K562 (cell line): Measurements from ENCODE around the gene UCHL5. TPM values are rescaled to one million over a fixed set of nuclear protein-coding genes. Genes with fewer than 3 reads are reported as not detected.
A peak's percentile ranks its signal among the peaks of the same experiment; 100 is the strongest.

Source experiments
- FIP1L1 ChIP-seq: fragments of 200-400 bp; formaldehyde crosslinking; IDR thresholded peaks from 2 replicates; pipeline ENCODE4 v1.6.1; 2018; ENCODE audit warnings: mild to moderate bottlenecking, low read depth, low read length; ENCODE audit not compliant: poor library complexity, severe bottlenecking
- FOXA3 ChIP-seq, 2 experiments: fragments of 450-650 bp in 1 of 2; sonication (generic) in 1 of 2; formaldehyde crosslinking; IDR thresholded peaks in 1 of 2; conservative IDR thresholded peaks in 1 of 2; 2 replicates each; pipeline versions ENCODE4 v1.4.0 to v1.8.0; 2020 to 2022; ENCODE audit warnings: mild to moderate bottlenecking in 2 of 2, missing genetic modification reagents in 1 of 2
- GTF2E2 ChIP-seq: fragments of 200-800 bp; sonication (Bioruptor generic); IDR thresholded peaks from 2 replicates; pipeline ENCODE4 v1.6.1; 2016; ENCODE audit warnings: missing genetic modification characterization, missing compliant biosample characterization
- HIVEP1 ChIP-seq: fragments of 250-450 bp; sonication (Bioruptor Pico); IDR thresholded peaks from 2 replicates; pipeline ENCODE4 v1.4.0; 2020; ENCODE audit warnings: mild to moderate bottlenecking
- MEF2D ChIP-seq: conservative IDR thresholded peaks from 2 replicates; pipeline ENCODE4 v1.6.1; 2016; ENCODE audit warnings: low read depth, missing genetic modification characterization, missing compliant biosample characterization
- NRF1 ChIP-seq, 2 experiments: fragments of 450-650 bp; IDR thresholded peaks in 1 of 2; conservative IDR thresholded peaks in 1 of 2; 2 replicates each; pipeline ENCODE4 v1.6.1; 2014; ENCODE audit warnings: mild to moderate bottlenecking in 2 of 2
- PTRF ChIP-seq: fragments of 450-650 bp; IDR thresholded peaks from 2 replicates; pipeline ENCODE4 v1.6.1; 2016; ENCODE audit warnings: mild to moderate bottlenecking, missing genetic modification characterization, missing compliant biosample characterization
- SIN3B ChIP-seq: fragments of 450-650 bp; IDR thresholded peaks from 2 replicates; pipeline ENCODE4 v1.6.1; 2017; ENCODE audit warnings: low read depth, mild to moderate bottlenecking, moderate library complexity
- SUPT5H ChIP-seq: fragments of 450-650 bp; IDR thresholded peaks from 2 replicates; pipeline ENCODE4 v1.6.1; 2016
- TCF3 ChIP-seq: sonication (generic); formaldehyde crosslinking; IDR thresholded peaks from 2 replicates; pipeline ENCODE4 v1.4.0; 2020; ENCODE audit warnings: mild to moderate bottlenecking, missing genetic modification reagents
- ZNF408 ChIP-seq: fragments of 250-450 bp; sonication (Bioruptor Pico); IDR thresholded peaks from 2 replicates; pipeline ENCODE4 v1.4.0; 2020; ENCODE audit warnings: low read depth, mild to moderate bottlenecking, moderate library complexity
- ZNF436 ChIP-seq: fragments of 250-450, 450-650 bp; sonication (Bioruptor Pico); formaldehyde crosslinking; IDR thresholded peaks from 2 replicates; pipeline ENCODE4 v1.7.0; 2020; ENCODE audit warnings: mild to moderate bottlenecking
- polyA plus RNA-seq, 8 experiments: library from polyadenylated mRNA; depleted of rRNA in 4 of 8; stranded (reverse) in 5 of 8; unstranded in 3 of 8; fragments of >200 nt; fragmentation: Nextera tagmentation in 2 of 8; fragmentation: Illumina TruSeq in 1 of 8; extraction: Ambion mirVana in 2 of 8; extraction: Trizol in 1 of 8; gene quantifications; 2 replicates each; pipeline versions ENCODE4 v1.2.1 to v1.2.3, GENCODE V29; 2011 to 2014; ENCODE audit warnings: inconsistent platforms in 1 of 8, missing spikeins in 1 of 8
- total RNA-seq, 7 experiments: library from RNA; depleted of rRNA in 6 of 7; stranded (reverse); fragments of >200 nt in 6 of 7; fragmentation: Illumina TruSeq in 2 of 7; extraction: Trizol in 2 of 7; gene quantifications; 2 replicates each; pipeline versions ENCODE4 v1.2.1 to v1.2.3, GENCODE V29; 2011 to 2021; ENCODE audit warnings: low replicate concordance in 1 of 7
- TF ChIP-seq, protein P1 (sequence below): sonication (generic); formaldehyde crosslinking; IDR thresholded peaks from 2 replicates; pipeline ENCODE4 v1.8.1; 2023; ENCODE audit warnings: mild to moderate bottlenecking, missing genetic modification reagents, moderate library complexity
- TF ChIP-seq, protein P2 (sequence below), 2 experiments: fragments of 450-650 bp in 1 of 2; sonication (generic) in 1 of 2; formaldehyde crosslinking in 1 of 2; IDR thresholded peaks in 1 of 2; conservative IDR thresholded peaks in 1 of 2; 2 replicates each; pipeline versions ENCODE4 v1.6.1 to v1.8.1; 2016 to 2023; ENCODE audit warnings: mild to moderate bottlenecking in 2 of 2, moderate library complexity in 2 of 2, inconsistent platforms in 1 of 2, missing genetic modification reagents in 1 of 2
- TF ChIP-seq, protein P3 (sequence below): sonication (generic); formaldehyde crosslinking; IDR thresholded peaks from 2 replicates; pipeline ENCODE4 v1.8.1; 2023; ENCODE audit warnings: mild to moderate bottlenecking, missing genetic modification reagents
- TF ChIP-seq, protein P4 (sequence below): sonication (generic); formaldehyde crosslinking; IDR thresholded peaks from 2 replicates; pipeline ENCODE4 v1.8.1; 2023; ENCODE audit warnings: missing genetic modification reagents, mild to moderate bottlenecking, borderline replicate concordance

UCHL5 gene
- total and polyA plus RNA-seq, 9 of the 15 experiments (the other 6 are each of a cell fraction or from before 2014, with no cell fraction given) = 61.0 to 206 (median 122) TPM

DNA sequence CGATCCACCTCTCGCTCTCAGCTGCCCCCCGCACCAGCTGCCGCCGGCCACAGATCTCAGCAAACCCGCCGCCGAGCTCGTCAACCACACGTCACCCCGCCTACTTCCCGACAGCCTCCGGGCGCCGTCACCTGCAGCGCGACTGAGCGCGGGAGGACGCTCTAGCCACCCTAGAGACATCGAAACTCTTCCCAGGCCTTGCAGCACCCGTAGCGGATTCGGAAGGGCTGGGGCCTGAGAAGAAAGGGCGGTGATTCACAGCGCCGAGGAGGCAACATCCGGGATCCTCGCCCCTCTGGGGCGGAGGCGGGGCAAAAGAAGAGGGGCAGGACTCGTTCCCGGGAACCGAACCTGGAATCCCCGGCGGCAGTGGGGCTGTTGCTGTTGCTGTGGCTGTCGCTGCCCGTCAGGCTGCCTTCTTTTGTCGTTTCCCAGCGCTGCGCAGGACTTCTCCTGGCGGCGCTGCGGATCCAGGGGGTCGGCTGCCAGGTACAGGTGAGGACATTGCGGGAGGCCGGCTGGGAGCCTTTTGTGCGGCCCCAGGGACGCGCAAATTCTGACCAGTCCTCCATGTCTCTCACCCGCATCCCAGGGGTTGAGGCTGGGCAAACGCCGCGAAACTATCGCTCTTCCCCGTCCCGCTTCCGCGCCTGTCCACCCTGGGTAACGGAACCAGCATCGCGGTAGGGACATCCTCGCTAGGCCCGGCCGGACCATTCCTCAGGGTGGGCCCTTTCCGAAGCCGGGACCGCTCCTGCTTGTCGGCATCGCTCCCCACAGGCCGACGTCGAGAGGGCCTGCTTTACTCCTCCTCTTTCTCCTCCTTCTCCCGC, at the start of gene UCHL5, which contains the start of gene RO60 (continued):
- peak in 1 of 2 experiments; percentile 76; a peak in 1 of 4 replicates for TF ChIP-seq FOXA3 (CRISPR knock-in tag; conservative IDR thresholded peaks at IDR 0.05 in 1 of 2, IDR thresholded peaks at IDR 0.05 in 1 of 2)
- TF ChIP-seq MEF2D = peak; percentile 17; the same call in 1 of the 2 replicates
- TF ChIP-seq PTRF = no peak
- TF ChIP-seq NRF1 (conservative IDR thresholded peaks at IDR 0.05 in 1 of 2, IDR thresholded peaks at IDR 0.05 in 1 of 2) = peak; percentile 69 to 78
- TF ChIP-seq, protein P1, sequence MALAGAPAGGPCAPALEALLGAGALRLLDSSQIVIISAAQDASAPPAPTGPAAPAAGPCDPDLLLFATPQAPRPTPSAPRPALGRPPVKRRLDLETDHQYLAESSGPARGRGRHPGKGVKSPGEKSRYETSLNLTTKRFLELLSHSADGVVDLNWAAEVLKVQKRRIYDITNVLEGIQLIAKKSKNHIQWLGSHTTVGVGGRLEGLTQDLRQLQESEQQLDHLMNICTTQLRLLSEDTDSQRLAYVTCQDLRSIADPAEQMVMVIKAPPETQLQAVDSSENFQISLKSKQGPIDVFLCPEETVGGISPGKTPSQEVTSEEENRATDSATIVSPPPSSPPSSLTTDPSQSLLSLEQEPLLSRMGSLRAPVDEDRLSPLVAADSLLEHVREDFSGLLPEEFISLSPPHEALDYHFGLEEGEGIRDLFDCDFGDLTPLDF (CRISPR knock-in tag) = peak; percentile 95
- no peak for TF ChIP-seq ZNF436
- no peak for TF ChIP-seq HIVEP1 (CRISPR knock-in tag)
- no peak for TF ChIP-seq ZNF408 (CRISPR knock-in tag)
- TF ChIP-seq SUPT5H = peak; percentile 98
- peak; percentile 87; the same call in 1 of the 2 replicates for TF ChIP-seq GTF2E2
- TF ChIP-seq, protein P2, sequence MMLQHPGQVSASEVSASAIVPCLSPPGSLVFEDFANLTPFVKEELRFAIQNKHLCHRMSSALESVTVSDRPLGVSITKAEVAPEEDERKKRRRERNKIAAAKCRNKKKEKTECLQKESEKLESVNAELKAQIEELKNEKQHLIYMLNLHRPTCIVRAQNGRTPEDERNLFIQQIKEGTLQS (IDR thresholded peaks at IDR 0.05) = peak; percentile 81
- TF ChIP-seq, protein P2 (CRISPR knock-in tag; conservative IDR thresholded peaks at IDR 0.05) = no peak; the same call in 1 of the 2 replicates
- peak; percentile 78 for TF ChIP-seq SIN3B
- peak; percentile 70; the same call in 1 of the 2 replicates for TF ChIP-seq TCF3
- TF ChIP-seq, protein P3, sequence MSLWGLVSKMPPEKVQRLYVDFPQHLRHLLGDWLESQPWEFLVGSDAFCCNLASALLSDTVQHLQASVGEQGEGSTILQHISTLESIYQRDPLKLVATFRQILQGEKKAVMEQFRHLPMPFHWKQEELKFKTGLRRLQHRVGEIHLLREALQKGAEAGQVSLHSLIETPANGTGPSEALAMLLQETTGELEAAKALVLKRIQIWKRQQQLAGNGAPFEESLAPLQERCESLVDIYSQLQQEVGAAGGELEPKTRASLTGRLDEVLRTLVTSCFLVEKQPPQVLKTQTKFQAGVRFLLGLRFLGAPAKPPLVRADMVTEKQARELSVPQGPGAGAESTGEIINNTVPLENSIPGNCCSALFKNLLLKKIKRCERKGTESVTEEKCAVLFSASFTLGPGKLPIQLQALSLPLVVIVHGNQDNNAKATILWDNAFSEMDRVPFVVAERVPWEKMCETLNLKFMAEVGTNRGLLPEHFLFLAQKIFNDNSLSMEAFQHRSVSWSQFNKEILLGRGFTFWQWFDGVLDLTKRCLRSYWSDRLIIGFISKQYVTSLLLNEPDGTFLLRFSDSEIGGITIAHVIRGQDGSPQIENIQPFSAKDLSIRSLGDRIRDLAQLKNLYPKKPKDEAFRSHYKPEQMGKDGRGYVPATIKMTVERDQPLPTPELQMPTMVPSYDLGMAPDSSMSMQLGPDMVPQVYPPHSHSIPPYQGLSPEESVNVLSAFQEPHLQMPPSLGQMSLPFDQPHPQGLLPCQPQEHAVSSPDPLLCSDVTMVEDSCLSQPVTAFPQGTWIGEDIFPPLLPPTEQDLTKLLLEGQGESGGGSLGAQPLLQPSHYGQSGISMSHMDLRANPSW = no peak; the same call in 1 of the 2 replicates
- TF ChIP-seq FIP1L1 = peak; percentile 71
- TF ChIP-seq, protein P4, sequence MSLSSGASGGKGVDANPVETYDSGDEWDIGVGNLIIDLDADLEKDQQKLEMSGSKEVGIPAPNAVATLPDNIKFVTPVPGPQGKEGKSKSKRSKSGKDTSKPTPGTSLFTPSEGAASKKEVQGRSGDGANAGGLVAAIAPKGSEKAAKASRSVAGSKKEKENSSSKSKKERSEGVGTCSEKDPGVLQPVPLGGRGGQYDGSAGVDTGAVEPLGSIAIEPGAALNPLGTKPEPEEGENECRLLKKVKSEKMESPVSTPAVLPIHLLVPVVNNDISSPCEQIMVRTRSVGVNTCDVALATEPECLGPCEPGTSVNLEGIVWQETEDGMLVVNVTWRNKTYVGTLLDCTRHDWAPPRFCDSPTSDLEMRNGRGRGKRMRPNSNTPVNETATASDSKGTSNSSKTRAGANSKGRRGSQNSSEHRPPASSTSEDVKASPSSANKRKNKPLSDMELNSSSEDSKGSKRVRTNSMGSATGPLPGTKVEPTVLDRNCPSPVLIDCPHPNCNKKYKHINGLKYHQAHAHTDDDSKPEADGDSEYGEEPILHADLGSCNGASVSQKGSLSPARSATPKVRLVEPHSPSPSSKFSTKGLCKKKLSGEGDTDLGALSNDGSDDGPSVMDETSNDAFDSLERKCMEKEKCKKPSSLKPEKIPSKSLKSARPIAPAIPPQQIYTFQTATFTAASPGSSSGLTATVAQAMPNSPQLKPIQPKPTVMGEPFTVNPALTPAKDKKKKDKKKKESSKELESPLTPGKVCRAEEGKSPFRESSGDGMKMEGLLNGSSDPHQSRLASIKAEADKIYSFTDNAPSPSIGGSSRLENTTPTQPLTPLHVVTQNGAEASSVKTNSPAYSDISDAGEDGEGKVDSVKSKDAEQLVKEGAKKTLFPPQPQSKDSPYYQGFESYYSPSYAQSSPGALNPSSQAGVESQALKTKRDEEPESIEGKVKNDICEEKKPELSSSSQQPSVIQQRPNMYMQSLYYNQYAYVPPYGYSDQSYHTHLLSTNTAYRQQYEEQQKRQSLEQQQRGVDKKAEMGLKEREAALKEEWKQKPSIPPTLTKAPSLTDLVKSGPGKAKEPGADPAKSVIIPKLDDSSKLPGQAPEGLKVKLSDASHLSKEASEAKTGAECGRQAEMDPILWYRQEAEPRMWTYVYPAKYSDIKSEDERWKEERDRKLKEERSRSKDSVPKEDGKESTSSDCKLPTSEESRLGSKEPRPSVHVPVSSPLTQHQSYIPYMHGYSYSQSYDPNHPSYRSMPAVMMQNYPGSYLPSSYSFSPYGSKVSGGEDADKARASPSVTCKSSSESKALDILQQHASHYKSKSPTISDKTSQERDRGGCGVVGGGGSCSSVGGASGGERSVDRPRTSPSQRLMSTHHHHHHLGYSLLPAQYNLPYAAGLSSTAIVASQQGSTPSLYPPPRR (CRISPR knock-in tag) = peak; percentile 46; the same call in 1 of the 2 replicates
